ENCODE data around the gene THBS2.
"Not testable (repeated sequence)": the region's sequence is repeated elsewhere in the genome, so short reads cannot be mapped to it uniquely, and the experiment has no call there.

Gene THBS2

DNA sequence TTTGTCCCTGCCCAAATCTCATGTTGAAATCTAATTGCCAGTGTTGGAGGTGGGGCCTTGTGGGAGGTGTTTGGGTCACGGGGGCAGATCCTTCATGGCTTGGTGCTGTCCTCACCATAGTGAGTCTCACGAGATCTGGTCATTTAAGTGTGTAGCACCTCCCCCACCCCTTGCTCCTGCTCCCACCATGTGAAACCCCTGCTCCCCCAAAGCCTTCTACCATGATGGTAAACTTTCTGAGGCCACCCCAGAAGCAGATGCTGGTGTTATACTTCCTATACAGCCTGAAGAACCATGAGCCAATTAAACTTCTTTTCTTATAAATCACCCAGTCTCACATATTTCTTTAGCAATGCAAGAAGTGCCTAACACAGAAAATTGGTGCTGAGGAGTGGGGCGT is 19.9 kb upstream of the THBS2 start:
- DNase-seq (ENCODE audit: low read depth, low spot score): no peak

GRCh38 chr6:169271877-169272216 is 18.2 kb upstream of the THBS2 start:
- no peak for DNase-seq (ENCODE audit: low read depth, low spot score)

DNA sequence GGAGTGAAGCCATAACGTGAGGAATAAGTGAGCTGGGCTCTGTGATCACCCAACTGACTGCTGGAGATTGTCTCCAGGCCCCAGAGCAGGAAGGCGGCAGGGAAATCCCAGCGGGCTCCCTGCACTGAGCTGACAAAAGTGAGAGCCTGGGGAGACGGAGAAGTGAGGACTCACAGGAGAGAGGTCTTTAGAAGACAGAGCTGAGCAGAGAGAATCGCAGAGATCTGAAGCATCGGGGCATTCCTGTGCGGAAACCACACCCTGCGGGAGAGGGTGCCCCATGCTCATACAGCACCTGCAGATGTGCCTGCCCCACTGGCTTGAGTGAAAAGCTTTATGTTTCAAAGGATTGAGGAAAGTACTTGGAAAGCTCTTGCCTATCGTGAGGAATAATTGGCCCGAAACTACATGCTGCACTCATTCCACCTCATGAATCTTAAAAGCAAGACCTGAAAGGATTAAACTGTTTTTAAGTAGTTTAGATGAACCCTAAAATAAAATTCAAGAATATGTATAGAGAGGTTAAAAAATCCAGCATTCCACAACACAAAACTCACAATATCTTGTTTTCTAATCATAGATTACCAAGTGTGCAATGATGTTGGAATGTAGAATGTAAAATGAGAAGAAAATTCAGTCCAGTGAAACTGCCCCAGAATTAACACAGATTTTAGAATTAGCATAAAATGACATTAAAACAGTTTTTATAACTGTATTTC is 17.7 kb upstream of the THBS2 start:
- no peak for DNase-seq (ENCODE audit: low read depth, low spot score)

- not testable (repeated sequence) for DNase-seq (ENCODE audit: low read depth, low spot score)
Measured at GRCh38 chr6:169270077-169270380, 16.4 kb upstream of the THBS2 start.

DNA sequence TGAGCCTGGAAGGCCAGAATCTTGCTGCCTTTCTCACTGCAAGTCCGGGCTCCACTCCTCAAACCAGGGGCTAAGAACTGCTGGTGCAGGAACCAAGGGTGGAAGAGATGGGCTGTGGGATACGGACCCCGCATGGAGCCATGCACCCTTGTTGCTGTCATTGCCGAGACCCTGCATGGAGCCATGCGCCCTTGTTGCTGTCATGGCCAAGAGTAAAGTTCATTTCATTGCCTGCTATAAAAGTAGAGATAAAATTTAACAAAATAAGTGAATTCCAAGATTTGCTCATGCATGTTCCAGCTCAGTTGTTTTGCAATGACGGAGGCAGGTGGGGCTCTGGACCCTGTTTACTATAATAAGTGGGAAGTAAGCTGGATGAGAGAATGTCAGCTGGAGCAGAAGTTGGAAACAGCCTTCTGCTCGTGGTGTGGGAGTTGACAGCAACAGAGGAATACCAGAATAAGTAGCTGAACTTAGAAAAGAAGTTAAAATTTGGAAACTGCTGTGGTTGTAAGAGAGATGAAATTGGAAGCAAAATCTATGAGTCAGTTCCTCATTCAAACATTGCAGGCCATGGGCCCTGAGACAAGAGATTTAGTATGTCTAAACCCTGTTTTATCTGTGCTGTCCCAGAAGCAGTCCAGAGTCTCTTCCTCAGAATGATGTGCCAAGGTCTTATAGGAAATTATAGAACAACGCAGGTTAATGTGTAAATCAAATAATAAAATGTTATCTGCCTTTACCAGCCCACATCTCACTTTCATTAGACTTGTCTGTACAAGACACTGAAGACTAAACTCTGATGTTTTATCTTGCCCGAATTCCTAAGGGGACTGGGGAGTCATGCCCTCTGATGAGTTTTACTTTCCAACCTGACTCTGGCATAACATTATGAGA is 15.8 kb upstream of the THBS2 start:
- no peak for DNase-seq (ENCODE audit: low read depth, low spot score)

DNA sequence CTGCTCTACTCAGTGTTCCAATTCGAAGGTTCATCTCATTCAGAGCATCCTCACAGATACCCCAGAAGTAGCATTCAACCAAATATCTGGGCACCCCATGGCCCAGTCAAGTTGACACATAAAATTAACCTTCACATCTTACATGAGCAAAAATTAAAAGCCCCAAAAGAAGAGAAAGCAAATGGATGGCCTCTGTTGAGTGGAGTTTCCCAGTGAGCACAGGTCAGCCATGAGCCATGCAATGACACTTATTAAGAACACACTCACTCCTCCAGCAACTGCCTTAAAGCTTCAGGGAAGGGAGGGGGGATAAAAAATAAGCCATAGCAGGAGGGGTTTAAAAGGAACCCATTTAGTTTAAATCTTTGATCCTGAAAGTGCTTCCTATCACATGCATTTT is 14.6 kb upstream of the THBS2 start:
- no peak for DNase-seq (ENCODE audit: low read depth, low spot score)

- no peak for DNase-seq (ENCODE audit: low read depth, low spot score)
Measured at GRCh38 chr6:169266746-169267591, 13.3 kb upstream of the THBS2 start.

- no peak for DNase-seq (ENCODE audit: low read depth, low spot score)
Measured at GRCh38 chr6:169266261-169266660, 12.6 kb upstream of the THBS2 start.

DNA sequence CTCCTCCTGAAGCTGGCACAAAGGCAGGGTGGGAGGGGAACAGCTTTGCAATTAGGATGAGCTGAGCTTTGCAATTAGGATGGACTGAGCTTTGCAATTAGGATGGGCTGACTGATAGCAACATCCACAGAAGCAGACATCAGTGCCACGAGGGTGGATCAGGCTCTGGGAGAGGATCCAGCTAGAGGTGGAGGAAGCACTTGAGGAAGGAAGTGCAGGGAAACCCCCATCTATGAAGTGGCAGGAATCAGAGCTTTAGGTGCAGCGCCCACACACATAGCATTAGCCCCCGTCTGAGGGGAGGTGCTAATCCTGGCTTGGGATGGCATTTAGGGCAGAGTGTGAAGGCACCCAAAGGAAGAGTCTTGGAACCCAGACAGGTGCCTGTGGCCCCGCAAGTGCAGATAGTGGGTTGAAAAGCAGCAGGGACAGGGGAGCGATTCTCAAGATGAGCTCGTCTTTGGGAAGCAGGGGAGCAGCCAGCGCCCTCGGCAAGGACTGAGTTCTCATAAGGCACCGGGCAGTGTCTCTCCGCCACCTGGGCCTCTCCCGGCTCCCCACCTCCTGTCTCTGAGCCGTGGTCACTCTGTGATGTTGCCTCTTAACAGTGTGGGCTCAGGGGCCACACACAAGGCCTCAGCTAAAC is 12.0 kb upstream of the THBS2 start:
- DNase-seq (ENCODE audit: low read depth, low spot score): no peak

DNA sequence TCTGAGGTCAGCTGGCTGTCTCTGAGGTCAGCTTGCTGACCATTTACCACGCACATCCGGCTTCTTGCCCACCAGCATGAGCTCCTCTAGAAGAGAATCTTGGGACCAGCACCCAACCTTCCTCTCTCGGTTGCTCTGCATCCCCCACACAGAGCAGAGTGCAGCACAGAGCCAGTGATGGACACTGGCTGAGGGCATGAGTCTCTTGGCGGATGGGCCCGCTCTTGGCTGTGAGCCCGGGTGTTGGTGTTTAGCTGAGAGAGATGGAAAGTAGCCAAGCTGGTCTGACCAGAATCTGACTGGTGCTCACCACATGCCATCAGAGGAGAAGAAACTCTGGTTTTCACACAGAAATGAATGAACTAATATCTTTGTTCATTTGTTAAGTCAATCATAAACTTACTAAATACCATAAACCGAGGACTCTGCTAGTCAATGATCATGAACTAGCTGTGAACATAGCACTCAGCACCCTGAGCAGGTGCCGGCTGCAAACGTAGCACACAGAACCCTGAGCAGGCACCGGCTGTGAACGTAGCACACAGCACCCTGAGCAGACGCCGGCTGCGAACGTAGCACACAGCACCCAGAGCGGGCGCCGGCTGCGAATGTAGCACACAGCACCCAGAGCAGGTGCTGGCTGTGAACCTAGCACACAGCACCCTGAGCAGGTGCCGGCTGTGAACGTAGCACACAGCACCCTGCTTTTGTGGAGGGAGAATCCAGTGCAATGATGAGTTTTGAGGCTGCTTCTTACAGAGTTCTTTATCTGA is 10.4 kb upstream of the THBS2 start:
- DNase-seq (ENCODE audit: low read depth, low spot score): no peak

DNA sequence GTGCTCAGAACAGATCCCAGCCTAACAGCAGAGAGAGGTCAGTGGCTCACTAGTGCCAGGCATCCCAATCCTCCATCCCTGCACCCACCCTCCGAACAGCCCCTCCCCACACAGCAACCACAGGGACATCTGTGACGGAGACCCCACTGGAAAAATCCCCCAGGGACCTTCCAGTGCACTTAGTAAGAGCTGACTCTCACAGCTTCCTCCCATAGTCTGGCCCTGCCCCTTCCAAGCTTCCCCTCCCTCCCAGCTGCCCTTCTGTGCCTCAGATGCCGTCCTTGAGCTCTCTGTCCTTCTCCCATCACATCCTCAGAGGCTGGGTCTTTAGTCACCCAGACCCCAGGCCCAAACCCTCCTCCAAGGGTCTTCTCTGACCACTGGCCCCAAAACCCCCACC is 9.7 kb upstream of the THBS2 start:
- no peak for DNase-seq (ENCODE audit: low read depth, low spot score)

GRCh38 chr6:169262602-169263001 is 9.0 kb upstream of the THBS2 start:
- DNase-seq (ENCODE audit: low read depth, low spot score): not testable (repeated sequence)

DNA sequence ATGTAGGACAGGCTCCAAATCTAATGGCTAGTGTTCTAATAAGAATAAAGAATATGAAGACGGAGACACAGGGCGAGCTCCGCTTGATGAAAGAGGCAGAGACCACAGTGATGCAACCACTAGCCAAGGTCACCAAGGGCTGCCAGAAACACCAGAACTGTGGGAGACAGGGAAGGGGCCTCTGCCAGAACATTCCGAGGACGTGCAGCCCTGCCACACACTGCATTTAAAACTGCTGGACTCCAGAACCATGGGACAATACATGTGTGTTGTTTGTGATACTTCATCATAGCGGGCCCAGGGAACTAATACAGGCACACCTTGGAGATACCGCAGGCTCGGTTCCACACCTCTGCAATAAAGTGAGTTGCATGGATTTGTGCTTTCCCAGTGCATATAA is 2.9 kb upstream of the THBS2 start:
- DNase-seq (ENCODE audit: low read depth, low spot score): no peak

GRCh38 chr6:169256061-169256460 is 2.4 kb upstream of the THBS2 start:
- DNase-seq (ENCODE audit: low read depth, low spot score): no peak

- no peak for DNase-seq (ENCODE audit: low read depth, low spot score)
Measured at GRCh38 chr6:169255643-169256042, 2.0 kb upstream of the THBS2 start.

GRCh38 chr6:169254456-169255316 is 1.0 kb upstream of the THBS2 start:
- no peak for DNase-seq (ENCODE audit: low read depth, low spot score)

GRCh38 chr6:169252505-169253189 is 999 bp downstream of the THBS2 start:
- DNase-seq (ENCODE audit: low read depth, low spot score): no peak

- no peak for DNase-seq (ENCODE audit: low read depth, low spot score)
Measured at GRCh38 chr6:169251822-169252504, 1.7 kb downstream of the THBS2 start.

GRCh38 chr6:169251371-169251802 is 2.3 kb downstream of the THBS2 start:
- DNase-seq (ENCODE audit: low read depth, low spot score): no peak

Data from activated CD4-positive, CD25-positive, alpha-beta regulatory T cell treated with anti-CD3 and anti-CD28 coated beads, Interleukin-2, amount 50 U/mL, for 16 hours (primary cell).